Measurements from ENCODE around the gene PPM1M. TPM values are rescaled to one million over a fixed set of nuclear protein-coding genes. Genes with fewer than 3 reads are reported as not detected.

Gene PPM1M
- total and polyA plus RNA-seq, 2 donors (not counting 1 experiment from before 2014, with no cell fraction given): 19.7 to 37.8 TPM

DNA sequence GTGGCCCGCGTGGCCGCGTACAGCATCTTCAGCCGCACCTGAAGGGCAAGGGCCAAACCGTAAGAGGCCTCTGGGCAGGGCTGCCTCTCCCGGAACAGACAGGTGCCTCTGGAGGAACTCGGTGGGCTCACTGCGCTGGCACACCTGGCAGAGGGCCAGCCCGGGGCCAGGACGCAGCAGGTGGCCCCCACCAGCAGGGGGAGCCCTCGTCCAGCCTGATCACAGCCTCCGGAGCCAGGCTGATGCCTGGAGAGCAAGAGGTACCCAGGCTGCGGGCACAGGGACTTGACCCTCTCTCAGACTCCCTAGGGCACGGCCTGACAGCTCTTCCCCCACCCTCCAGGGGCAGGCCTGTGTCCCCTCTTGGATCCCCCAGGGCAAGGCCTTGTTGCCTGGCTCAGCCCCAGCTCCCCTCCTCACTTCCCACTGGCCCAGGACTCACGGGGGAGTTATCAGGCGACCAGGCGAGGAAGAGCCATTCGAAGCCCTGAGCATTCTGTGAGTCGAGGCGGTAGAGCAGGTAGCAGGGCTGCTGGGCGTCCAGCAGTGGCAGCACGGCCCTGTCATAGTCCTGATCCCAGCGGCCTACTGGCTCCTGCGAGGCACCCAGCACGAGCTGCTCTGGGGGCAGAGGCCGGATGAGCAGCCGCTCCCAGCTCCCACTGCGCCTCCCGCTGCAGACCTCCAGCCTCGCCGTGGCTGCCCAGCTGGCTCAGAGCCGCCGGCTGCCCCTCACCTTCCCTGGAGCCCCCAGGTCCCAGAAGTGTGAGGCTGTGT is 13.9 kb upstream of the PPM1M start:
- Histone ChIP-seq H3K9me3 (ENCODE audit: control insufficient read depth, insufficient read depth, low read depth, low read length) (no peaks in the 10 kb centered on the region), H3K36me3 (ENCODE audit: control insufficient read depth, insufficient read depth, low read length) (peaks cover 40% of the 10 kb centered on the region), H3K9ac (ENCODE audit: insufficient read depth, low read length) (no peak overlapping the region), H4K20me1 (ENCODE audit: control insufficient read depth, extremely low read depth, insufficient read depth, low read length) (no peaks in the 10 kb centered on the region), H3K4me3 (replicated peaks in 1 of 4; ENCODE audit: control extremely low read depth in 1 of 4, insufficient read depth in 1 of 4, low read depth in 3 of 4, low read length in 4 of 4) (no peak overlapping the region), H3K4me2 (ENCODE audit: extremely low read depth, insufficient read depth, low read length) (no peak overlapping the region), H3K27ac (ENCODE audit: insufficient read depth, low read length) (no peak overlapping the region), H3K79me2 (ENCODE audit: control insufficient read depth, insufficient read depth, low read length) (peaks cover 12% of the 10 kb centered on the region), H3K4me1 (ENCODE audit: control insufficient read depth, extremely low read depth, insufficient read depth, low read length) (peaks cover 5% of the 10 kb centered on the region), H3K27me3 (ENCODE audit: control insufficient read depth, insufficient read depth, low read length) (no peaks in the 10 kb centered on the region), H2AFZ (ENCODE audit: low read length) (no peak overlapping the region)
- no peak for TF ChIP-seq EZH2 (IDR thresholded peaks at IDR 0.05; ENCODE audit: low read length, missing control alignments)
- TF ChIP-seq, protein P1, sequence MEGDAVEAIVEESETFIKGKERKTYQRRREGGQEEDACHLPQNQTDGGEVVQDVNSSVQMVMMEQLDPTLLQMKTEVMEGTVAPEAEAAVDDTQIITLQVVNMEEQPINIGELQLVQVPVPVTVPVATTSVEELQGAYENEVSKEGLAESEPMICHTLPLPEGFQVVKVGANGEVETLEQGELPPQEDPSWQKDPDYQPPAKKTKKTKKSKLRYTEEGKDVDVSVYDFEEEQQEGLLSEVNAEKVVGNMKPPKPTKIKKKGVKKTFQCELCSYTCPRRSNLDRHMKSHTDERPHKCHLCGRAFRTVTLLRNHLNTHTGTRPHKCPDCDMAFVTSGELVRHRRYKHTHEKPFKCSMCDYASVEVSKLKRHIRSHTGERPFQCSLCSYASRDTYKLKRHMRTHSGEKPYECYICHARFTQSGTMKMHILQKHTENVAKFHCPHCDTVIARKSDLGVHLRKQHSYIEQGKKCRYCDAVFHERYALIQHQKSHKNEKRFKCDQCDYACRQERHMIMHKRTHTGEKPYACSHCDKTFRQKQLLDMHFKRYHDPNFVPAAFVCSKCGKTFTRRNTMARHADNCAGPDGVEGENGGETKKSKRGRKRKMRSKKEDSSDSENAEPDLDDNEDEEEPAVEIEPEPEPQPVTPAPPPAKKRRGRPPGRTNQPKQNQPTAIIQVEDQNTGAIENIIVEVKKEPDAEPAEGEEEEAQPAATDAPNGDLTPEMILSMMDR (conservative IDR thresholded peaks at IDR 0.05 in 1 of 2, IDR thresholded peaks at IDR 0.05 in 1 of 2; ENCODE audit: low read depth in 1 of 2, low read length in 2 of 2): peak; percentile 70 to 76
- peak; percentile 27 to 45 for DNase-seq (ENCODE audit: low read depth in 2 of 2)

- TF ChIP-seq, protein P1 (conservative IDR thresholded peaks at IDR 0.05 in 1 of 2, IDR thresholded peaks at IDR 0.05 in 1 of 2; ENCODE audit: low read depth in 1 of 2, low read length in 2 of 2): no peak
- TF ChIP-seq EZH2 (IDR thresholded peaks at IDR 0.05; ENCODE audit: low read length, missing control alignments): no peak
- H3K4me1 ChIP-seq (ENCODE audit: control insufficient read depth, extremely low read depth, insufficient read depth, low read length): peaks cover 12% of the 10 kb centered on the region
- H3K36me3 ChIP-seq (ENCODE audit: control insufficient read depth, insufficient read depth, low read length): peaks cover 40% of the 10 kb centered on the region
- H2AFZ ChIP-seq (ENCODE audit: low read length): no peak overlapping the region
- H4K20me1 ChIP-seq (ENCODE audit: control insufficient read depth, extremely low read depth, insufficient read depth, low read length): no peaks in the 10 kb centered on the region
- DNase-seq (ENCODE audit: low read depth in 2 of 2): no peak
- no peaks in the 10 kb centered on the region for H3K9me3 ChIP-seq (ENCODE audit: control insufficient read depth, insufficient read depth, low read depth, low read length)
- H3K27me3 ChIP-seq (ENCODE audit: control insufficient read depth, insufficient read depth, low read length): no peaks in the 10 kb centered on the region
- H3K79me2 ChIP-seq (ENCODE audit: control insufficient read depth, insufficient read depth, low read length): peaks cover 16% of the 10 kb centered on the region
- H3K4me2 ChIP-seq (ENCODE audit: extremely low read depth, insufficient read depth, low read length): no peak overlapping the region
- H3K27ac ChIP-seq (ENCODE audit: insufficient read depth, low read length): no peak overlapping the region
- H3K4me3 ChIP-seq (replicated peaks in 1 of 4; ENCODE audit: control extremely low read depth in 1 of 4, insufficient read depth in 1 of 4, low read depth in 3 of 4, low read length in 4 of 4): no peak overlapping the region
- H3K9ac ChIP-seq (ENCODE audit: insufficient read depth, low read length): no peak overlapping the region
These were observed 13.1 kb upstream of the PPM1M start for GRCh38 chr3:52232279-52233107.

- Histone ChIP-seq H3K4me3 (replicated peaks in 1 of 4; ENCODE audit: control extremely low read depth in 1 of 4, insufficient read depth in 1 of 4, low read depth in 3 of 4, low read length in 4 of 4) (no peak overlapping the region), H3K36me3 (ENCODE audit: control insufficient read depth, insufficient read depth, low read length) (peaks cover 40% of the 10 kb centered on the region), H3K4me1 (ENCODE audit: control insufficient read depth, extremely low read depth, insufficient read depth, low read length) (peaks cover 17% of the 10 kb centered on the region), H3K27me3 (ENCODE audit: control insufficient read depth, insufficient read depth, low read length) (no peaks in the 10 kb centered on the region), H4K20me1 (ENCODE audit: control insufficient read depth, extremely low read depth, insufficient read depth, low read length) (no peaks in the 10 kb centered on the region), H3K9ac (ENCODE audit: insufficient read depth, low read length) (no peak overlapping the region), H3K79me2 (ENCODE audit: control insufficient read depth, insufficient read depth, low read length) (peaks cover 16% of the 10 kb centered on the region), H3K27ac (ENCODE audit: insufficient read depth, low read length) (no peak overlapping the region), H3K4me2 (ENCODE audit: extremely low read depth, insufficient read depth, low read length) (no peak overlapping the region), H2AFZ (ENCODE audit: low read length) (no peak overlapping the region), H3K9me3 (ENCODE audit: control insufficient read depth, insufficient read depth, low read depth, low read length) (no peaks in the 10 kb centered on the region)
- DNase-seq (ENCODE audit: low read depth in 2 of 2): no peak
- TF ChIP-seq EZH2 (IDR thresholded peaks at IDR 0.05; ENCODE audit: low read length, missing control alignments): no peak
- TF ChIP-seq, protein P1 (conservative IDR thresholded peaks at IDR 0.05 in 1 of 2, IDR thresholded peaks at IDR 0.05 in 1 of 2; ENCODE audit: low read depth in 1 of 2, low read length in 2 of 2): no peak
These were observed 12.4 kb upstream of the PPM1M start for GRCh38 chr3:52233108-52233591.
